HG03064 (cell line): ENCODE data around the gene RAD18.

Source experiments
- ATAC-seq: cut with Tn5 transposase; IDR thresholded peaks from one replicate; pipeline ENCODE4 v1.9.1; 2021; ENCODE audit warnings: low read depth; ENCODE audit not compliant: unreplicated experiment

RAD18 gene

GRCh38 chr3:8909160-8909559, 54.1 kb downstream of the RAD18 start:
- ATAC-seq: no peak

GRCh38 chr3:8903191-8903590, 60.1 kb downstream of the RAD18 start:
- no peak for ATAC-seq

- ATAC-seq: no peak
Measured at GRCh38 chr3:8900869-8901268, 62.4 kb downstream of the RAD18 start.

GRCh38 chr3:8899876-8900460, 63.3 kb downstream of the RAD18 start:
- no peak for ATAC-seq

- ATAC-seq: no peak
Measured at GRCh38 chr3:8895829-8896228, 67.4 kb downstream of the RAD18 start.

GRCh38 chr3:8893001-8893400, 70.3 kb downstream of the RAD18 start:
- no peak for ATAC-seq

GRCh38 chr3:8891774-8892173, 71.5 kb downstream of the RAD18 start:
- ATAC-seq: no peak

- ATAC-seq: no peak
Measured at GRCh38 chr3:8891303-8891702, 72.0 kb downstream of the RAD18 start.

GRCh38 chr3:8888301-8888915, 74.9 kb downstream of the RAD18 start:
- ATAC-seq: no peak

- ATAC-seq: no peak
Measured at GRCh38 chr3:8887435-8888300, 75.6 kb downstream of the RAD18 start.

GRCh38 chr3:8886546-8886945, 76.7 kb downstream of the RAD18 start:
- ATAC-seq: no peak

GRCh38 chr3:8885536-8886316, 77.5 kb downstream of the RAD18 start:
- ATAC-seq: no peak

- no peak for ATAC-seq
Measured at GRCh38 chr3:8884630-8885290, 78.5 kb downstream of the RAD18 start.

GRCh38 chr3:8882642-8883041, 80.6 kb downstream of the RAD18 start:
- ATAC-seq: no peak

- ATAC-seq: no peak
Measured at GRCh38 chr3:8882171-8882593, 81.1 kb downstream of the RAD18 start.

- no peak for ATAC-seq
Measured at GRCh38 chr3:8879347-8879944, 83.8 kb downstream of the RAD18 start.

- ATAC-seq: no peak
Measured at GRCh38 chr3:8875836-8876235, 87.4 kb downstream of the RAD18 start.

GRCh38 chr3:8873740-8874139, 89.5 kb downstream of the RAD18 start:
- no peak for ATAC-seq

GRCh38 chr3:8872261-8872660, 91.0 kb downstream of the RAD18 start:
- no peak for ATAC-seq

GRCh38 chr3:8871306-8871705, 92.0 kb downstream of the RAD18 start:
- ATAC-seq: no peak
